TTC549 (cell line): Measurements from ENCODE around the gene MEST.
"Not testable (repeated sequence)": the region's sequence is repeated elsewhere in the genome, so short reads cannot be mapped to it uniquely, and the experiment has no call there.

Experiments
- FAIRE-seq: peaks from 2 replicates; lab custom pipeline; 2012; peaks lifted over from hg19 to GRCh38; lab: Jason Lieb, UNC

The MEST gene

GRCh38 chr7:130491841-130492522 is at the start of gene MEST:
Gene MEST (plus strand): TSS chr7:130492085. CDS start chr7:130492314, 229 bp downstream.
- FAIRE-seq = no peak

GRCh38 chr7:130442601-130443000 is 49.3 kb upstream of the MEST start:
- no peak for FAIRE-seq

- no peak for FAIRE-seq
Observed at GRCh38 chr7:130444234-130444633, 47.7 kb upstream of the MEST start.

GRCh38 chr7:130444751-130445407 is 47.0 kb upstream of the MEST start:
- no peak for FAIRE-seq

- no peak for FAIRE-seq
Observed at GRCh38 chr7:130446259-130446658, 45.6 kb upstream of the MEST start.

GRCh38 chr7:130451344-130451743 is 40.5 kb upstream of the MEST start:
- FAIRE-seq = not testable (repeated sequence)

- no peak for FAIRE-seq
Observed at GRCh38 chr7:130452951-130453350, 38.9 kb upstream of the MEST start.

- FAIRE-seq = no peak
Observed at GRCh38 chr7:130454959-130455358, 36.9 kb upstream of the MEST start.

- FAIRE-seq = no peak
Observed at GRCh38 chr7:130458257-130458656, 33.6 kb upstream of the MEST start.

- FAIRE-seq = no peak
Observed at GRCh38 chr7:130461272-130461671, 30.6 kb upstream of the MEST start.

- FAIRE-seq = no peak
Observed at GRCh38 chr7:130463553-130464434, 28.1 kb upstream of the MEST start.

GRCh38 chr7:130468612-130469011 is 23.3 kb upstream of the MEST start:
- no peak for FAIRE-seq

GRCh38 chr7:130471974-130472373 is 19.9 kb upstream of the MEST start:
- FAIRE-seq = no peak

GRCh38 chr7:130473289-130473688 is 18.6 kb upstream of the MEST start:
- no peak for FAIRE-seq

GRCh38 chr7:130473876-130474275 is 18.0 kb upstream of the MEST start:
- FAIRE-seq = no peak

GRCh38 chr7:130475776-130476175 is 16.1 kb upstream of the MEST start:
- FAIRE-seq = no peak

GRCh38 chr7:130476297-130477150 is 15.4 kb upstream of the MEST start:
- no peak for FAIRE-seq

- no peak for FAIRE-seq
Observed at GRCh38 chr7:130478991-130479390, 12.9 kb upstream of the MEST start.

GRCh38 chr7:130479716-130480400 is 12.0 kb upstream of the MEST start:
- peak; percentile 3 for FAIRE-seq

- FAIRE-seq = no peak
Observed at GRCh38 chr7:130481898-130482297, 10.0 kb upstream of the MEST start.

- no peak for FAIRE-seq
Observed at GRCh38 chr7:130483031-130483430, 8.9 kb upstream of the MEST start.

GRCh38 chr7:130485734-130486113 is 6.2 kb upstream of the MEST start:
- FAIRE-seq = no peak
